DOHH2 (cell line): ENCODE results near the gene ROGDI.

Experiments
- H3F3A ChIP-seq: fragments of 200-600 bp; sonication (generic), shearing (Covaris generic); 2 replicates; pipeline ENCODE4 v1.6.0; 2016; ENCODE audit warnings: antibody characterized with exemption, mild to moderate bottlenecking; ENCODE audit not compliant: control insufficient read depth, insufficient read depth
- H3K27ac ChIP-seq: fragments of 200-600 bp; sonication (generic); 2 replicates; pipeline ENCODE4 v1.5.1; 2014; ENCODE audit warnings: low read depth, mild to moderate bottlenecking, low read length, moderate library complexity
- H3K27me3 ChIP-seq: fragments of 200-600 bp; sonication (generic); 2 replicates; pipeline ENCODE4 v1.6.1; 2014; ENCODE audit warnings: mild to moderate bottlenecking, low read length, mixed read lengths; ENCODE audit not compliant: control insufficient read depth
- H3K36me3 ChIP-seq: fragments of 200-600 bp; sonication (generic); 2 replicates; pipeline ENCODE4 v1.6.1; 2014; ENCODE audit warnings: mild to moderate bottlenecking, low read length, moderate library complexity, mixed read lengths; ENCODE audit not compliant: control insufficient read depth
- H3K4me1 ChIP-seq: fragments of 200-600 bp; sonication (generic); 2 replicates; pipeline ENCODE4 v1.6.1; 2014; ENCODE audit warnings: mild to moderate bottlenecking, low read length, mixed read lengths; ENCODE audit not compliant: control insufficient read depth
- H3K4me2 ChIP-seq: fragments of 200-600 bp; sonication (generic); 2 replicates; pipeline ENCODE4 v1.6.0; 2014; ENCODE audit warnings: mild to moderate bottlenecking, low read length, moderate library complexity
- H3K4me3 ChIP-seq: fragments of 200-600 bp; sonication (generic); 2 replicates; pipeline ENCODE4 v1.5.1; 2014; ENCODE audit warnings: mild to moderate bottlenecking, low read length, mixed read lengths
- H3K79me2 ChIP-seq: fragments of 200-600 bp; sonication (generic); 2 replicates; pipeline ENCODE4 v1.6.1; 2014; ENCODE audit warnings: mild to moderate bottlenecking, low read length, mixed read lengths; ENCODE audit not compliant: control insufficient read depth
- H3K9me2 ChIP-seq: fragments of 200-600 bp; sonication (generic); replicated peaks from 2 replicates; pipeline ENCODE4 v1.6.1; 2014; ENCODE audit warnings: mild to moderate bottlenecking, low read length, mixed read lengths; ENCODE audit not compliant: control insufficient read depth
- H3K9me3 ChIP-seq: fragments of 200-600 bp; sonication (generic); 2 replicates; pipeline ENCODE4 v1.6.1; 2014; ENCODE audit warnings: antibody characterized with exemption, low read length, mixed read lengths; ENCODE audit not compliant: control insufficient read depth, insufficient read depth
- H4K20me1 ChIP-seq: fragments of 200-600 bp; sonication (generic); 2 replicates; pipeline ENCODE4 v1.6.0; 2014; ENCODE audit warnings: low read depth, mild to moderate bottlenecking, antibody characterized with exemption, low read length, moderate library complexity; ENCODE audit not compliant: control insufficient read depth, insufficient read depth
- CTCF ChIP-seq: fragments of 200-600 bp; sonication (generic); IDR thresholded peaks from one replicate; pipeline ENCODE4 v1.5.1; 2014; ENCODE audit warnings: antibody characterized with exemption, mild to moderate bottlenecking, low read depth, low read length; ENCODE audit not compliant: poor library complexity, severe bottlenecking
- EZH2phosphoT487 ChIP-seq: fragments of 200-600 bp; sonication (generic); IDR thresholded peaks from 2 replicates; pipeline ENCODE4 v1.6.1; 2017; ENCODE audit warnings: borderline replicate concordance, mild to moderate bottlenecking, antibody characterized with exemption, low read length, moderate library complexity, mixed read lengths

The ROGDI gene

DNA sequence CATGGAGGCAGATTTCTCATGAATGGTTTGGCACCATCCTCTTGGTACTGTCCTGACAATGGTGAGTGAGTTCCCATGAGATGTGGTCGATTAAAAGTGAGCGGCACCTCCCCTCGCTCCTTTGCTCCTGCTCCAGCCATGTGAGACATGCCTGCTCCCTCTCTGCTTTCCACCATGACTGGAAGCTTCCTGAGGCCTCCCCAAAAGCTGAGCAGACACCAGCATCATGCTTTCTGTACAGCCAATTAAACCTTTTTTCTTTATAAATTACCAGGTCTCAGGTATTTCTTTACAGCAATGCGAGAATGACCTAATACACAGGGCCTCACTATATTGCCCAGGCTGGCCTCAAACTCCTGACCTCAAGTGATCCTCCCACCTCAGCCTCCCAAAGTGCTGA, 47.6 kb downstream of the ROGDI start:
- Histone ChIP-seq H3K27ac (no peak overlapping the region), H3K4me2 (no peak overlapping the region), H4K20me1 (no peaks in the 10 kb centered on the region), H3F3A (no peaks in the 10 kb centered on the region), H3K36me3 (peaks cover 63% of the 10 kb centered on the region), H3K9me3 (no peaks in the 10 kb centered on the region), H3K27me3 (no peaks in the 10 kb centered on the region), H3K4me1 (no peaks in the 10 kb centered on the region), H3K9me2 (no peaks in the 10 kb centered on the region), H3K79me2 (no peaks in the 10 kb centered on the region), H3K4me3 (no peak overlapping the region)
- no peak for TF ChIP-seq EZH2phosphoT487
- no peak for TF ChIP-seq CTCF

DNA sequence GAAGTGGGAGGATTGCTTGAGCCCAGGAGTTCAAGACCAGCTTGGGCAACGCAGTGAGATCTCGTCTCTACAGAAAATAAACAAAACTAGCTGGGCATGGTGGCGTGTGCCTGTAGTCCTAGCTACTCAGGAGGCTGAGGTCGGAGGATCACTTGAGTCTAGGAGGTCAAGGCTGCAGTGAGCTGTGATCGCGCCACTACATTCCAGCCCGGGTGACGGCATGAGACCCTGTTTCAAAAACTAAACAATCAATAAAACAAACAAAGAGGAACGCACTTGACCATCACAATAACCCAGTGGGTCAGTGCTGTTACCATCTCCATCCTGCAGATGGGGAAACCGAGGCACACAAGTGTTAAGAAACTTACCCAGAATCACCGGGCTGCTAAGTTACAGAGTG, 49.2 kb downstream of the ROGDI start:
- H3K9me3 ChIP-seq: no peaks in the 10 kb centered on the region
- H3K4me2 ChIP-seq: no peak overlapping the region
- H3K36me3 ChIP-seq: peaks cover 48% of the 10 kb centered on the region
- no peaks in the 10 kb centered on the region for H4K20me1 ChIP-seq
- H3F3A ChIP-seq: no peaks in the 10 kb centered on the region
- H3K4me1 ChIP-seq: peaks cover 6% of the 10 kb centered on the region
- no peaks in the 10 kb centered on the region for H3K79me2 ChIP-seq
- no peaks in the 10 kb centered on the region for H3K9me2 ChIP-seq
- no peak for TF ChIP-seq EZH2phosphoT487
- no peak for TF ChIP-seq CTCF
- H3K27ac ChIP-seq: no peak overlapping the region
- H3K27me3 ChIP-seq: no peaks in the 10 kb centered on the region
- H3K4me3 ChIP-seq: no peak overlapping the region

DNA sequence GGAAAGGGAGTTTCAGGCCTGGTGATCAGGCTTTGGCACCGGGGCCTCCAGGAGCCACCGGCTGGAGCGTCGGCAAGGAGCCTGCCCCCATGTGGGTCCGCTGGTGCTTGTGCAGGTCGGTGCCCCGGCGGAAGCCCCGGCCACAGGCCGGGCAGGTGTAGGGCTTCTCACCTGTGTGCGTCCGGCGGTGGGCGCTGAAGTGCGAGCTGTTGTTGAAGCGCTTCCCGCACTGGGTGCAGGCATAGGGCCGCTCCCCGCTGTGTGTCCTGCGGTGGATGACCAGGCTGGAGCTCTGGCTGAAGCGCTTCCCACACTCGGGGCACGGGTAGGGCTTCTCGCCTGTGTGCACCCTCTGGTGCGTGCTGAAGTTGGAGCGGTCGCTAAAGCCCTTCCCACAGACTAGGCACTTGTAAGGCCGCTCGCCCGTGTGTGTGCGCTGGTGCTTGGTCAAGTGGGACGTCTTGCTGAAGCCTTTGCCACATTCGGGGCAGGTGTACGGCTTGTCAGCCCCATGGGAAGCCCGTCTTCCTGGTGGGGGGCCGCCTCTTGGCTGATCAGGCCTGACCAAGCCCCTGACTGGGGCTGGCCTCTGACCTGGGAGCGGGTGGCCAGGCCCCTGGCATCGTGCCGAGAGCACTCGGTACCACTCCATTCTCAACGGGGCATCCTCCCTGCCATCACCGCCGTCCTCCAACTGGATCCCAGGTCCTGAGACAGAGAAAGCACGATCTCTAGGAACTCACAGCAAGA, 49.9 kb downstream of the ROGDI start:
- Histone ChIP-seq H4K20me1 (no peaks in the 10 kb centered on the region), H3F3A (no peaks in the 10 kb centered on the region), H3K9me2 (no peaks in the 10 kb centered on the region), H3K79me2 (no peaks in the 10 kb centered on the region), H3K4me2 (no peak overlapping the region), H3K9me3 (no peaks in the 10 kb centered on the region), H3K27me3 (no peaks in the 10 kb centered on the region), H3K36me3 (peaks cover 45% of the 10 kb centered on the region), H3K27ac (no peak overlapping the region), H3K4me1 (peaks cover 13% of the 10 kb centered on the region), H3K4me3 (no peak overlapping the region)
- TF ChIP-seq CTCF: no peak
- TF ChIP-seq EZH2phosphoT487: no peak
